ENCODE results near the gene ACADL. TPM values are rescaled to one million over a fixed set of nuclear protein-coding genes. Genes with fewer than 3 reads are reported as not detected.
A peak's percentile ranks its signal among the peaks of the same experiment; 100 is the strongest.
"Not testable (repeated sequence)": the region's sequence is repeated elsewhere in the genome, so short reads cannot be mapped to it uniquely, and the experiment has no call there.

ACADL gene
- total and polyA plus RNA-seq, 5 donors from 2014 or later, result not detected

- Histone ChIP-seq H3K4me1 (ENCODE audit: control insufficient read depth, insufficient read depth, low read length, poor library complexity, severe bottlenecking) (no peaks in the 10 kb centered on the region), H3K27ac (ENCODE audit: insufficient read depth, low read length, poor library complexity, severe bottlenecking) (no peak overlapping the region), H3K27me3 (ENCODE audit: control insufficient read depth, insufficient read depth, low read length) (peaks cover 9% of the 10 kb centered on the region), H3K36me3 (ENCODE audit: control insufficient read depth, insufficient read depth, low read length) (no peaks in the 10 kb centered on the region), H3K9me3 (ENCODE audit: control insufficient read depth in 2 of 2, low read length in 2 of 2) (peaks cover 10 to 12% of the 10 kb centered on the region in 2 experiments), H3K4me3 (ENCODE audit: low read depth, low read length) (no peak overlapping the region)
- no peak for ATAC-seq (ENCODE audit: low read depth in 2 of 2)
- Mint-ChIP-seq H3K36me3 (peaks cover 7% of the 10 kb centered on the region), H3K4me1 (no peaks in the 10 kb centered on the region), H3K27ac (no peak overlapping the region), H3K4me3 (no peak overlapping the region), H3K9me3 (peaks cover 2 to 31% (median 17%) of the 10 kb centered on the region in 7 donors), H3K27me3 (peaks cover 47% of the 10 kb centered on the region)
- DNase-seq, result no peak
These were observed 36.5 kb downstream of the ACADL start for GRCh38 chr2:210188755-210189154.

GRCh38 chr2:210188190-210188589 lies 37.1 kb downstream of the ACADL start:
- Mint-ChIP-seq H3K27me3 (peaks cover 52% of the 10 kb centered on the region), H3K9me3 (peaks cover 2 to 37% (median 18%) of the 10 kb centered on the region in 7 donors), H3K4me1 (no peaks in the 10 kb centered on the region), H3K27ac (no peak overlapping the region), H3K36me3 (peaks cover 7% of the 10 kb centered on the region), H3K4me3 (peak overlapping the region in 1 of 4 donors; percentile 78)
- ATAC-seq (ENCODE audit: low read depth in 2 of 2) (no peak), DNase-seq (no peak)
- Histone ChIP-seq H3K27ac (ENCODE audit: insufficient read depth, low read length, poor library complexity, severe bottlenecking) (no peak overlapping the region), H3K36me3 (ENCODE audit: control insufficient read depth, insufficient read depth, low read length) (no peaks in the 10 kb centered on the region), H3K27me3 (ENCODE audit: control insufficient read depth, insufficient read depth, low read length) (peaks cover 9% of the 10 kb centered on the region), H3K9me3 (ENCODE audit: control insufficient read depth in 2 of 2, low read length in 2 of 2) (peaks cover 10 to 15% of the 10 kb centered on the region in 2 experiments), H3K4me1 (ENCODE audit: control insufficient read depth, insufficient read depth, low read length, poor library complexity, severe bottlenecking) (no peaks in the 10 kb centered on the region), H3K4me3 (ENCODE audit: low read depth, low read length) (no peak overlapping the region)

- not testable (repeated sequence) for H3K4me3 ChIP-seq (ENCODE audit: low read depth, low read length); H3K4me3 Mint-ChIP-seq; H3K4me1 ChIP-seq (ENCODE audit: control insufficient read depth, insufficient read depth, low read length, poor library complexity, severe bottlenecking); H3K27ac ChIP-seq (ENCODE audit: insufficient read depth, low read length, poor library complexity, severe bottlenecking); H3K4me1 Mint-ChIP-seq; ATAC-seq (ENCODE audit: low read depth in 2 of 2); H3K27ac Mint-ChIP-seq; DNase-seq; H3K36me3 ChIP-seq (ENCODE audit: control insufficient read depth, insufficient read depth, low read length); H3K36me3 Mint-ChIP-seq
- peaks cover 70% of the 10 kb centered on the region for H3K27me3 Mint-ChIP-seq
- H3K9me3 Mint-ChIP-seq, result peaks cover 2 to 44% (median 19%) of the 10 kb centered on the region in 7 donors
- Histone ChIP-seq H3K9me3 (ENCODE audit: control insufficient read depth in 2 of 2, low read length in 2 of 2) (peaks cover 10 to 15% of the 10 kb centered on the region in 2 experiments), H3K27me3 (ENCODE audit: control insufficient read depth, insufficient read depth, low read length) (peaks cover 10% of the 10 kb centered on the region)
These were observed 41.3 kb downstream of the ACADL start for GRCh38 chr2:210183936-210184335.

GRCh38 chr2:210181606-210182088 lies 43.6 kb downstream of the ACADL start:
- H3K4me1 ChIP-seq (ENCODE audit: control insufficient read depth, insufficient read depth, low read length, poor library complexity, severe bottlenecking); H3K4me3 ChIP-seq (ENCODE audit: low read depth, low read length); H3K4me1 Mint-ChIP-seq; H3K36me3 ChIP-seq (ENCODE audit: control insufficient read depth, insufficient read depth, low read length); H3K36me3 Mint-ChIP-seq; H3K27ac Mint-ChIP-seq; H3K27ac ChIP-seq (ENCODE audit: insufficient read depth, low read length, poor library complexity, severe bottlenecking); ATAC-seq (ENCODE audit: low read depth in 2 of 2): not testable (repeated sequence)
- peaks cover 2 to 40% (median 19%) of the 10 kb centered on the region in 7 donors for H3K9me3 Mint-ChIP-seq
- DNase-seq, result peak in 1 of 3 donors; percentile 33
- H3K9me3 ChIP-seq (ENCODE audit: control insufficient read depth in 2 of 2, low read length in 2 of 2), result peaks cover 10 to 15% of the 10 kb centered on the region in 2 experiments
- peak overlapping the region in 2 of 4 donors; percentile 4 to 40 for H3K4me3 Mint-ChIP-seq
- H3K27me3 ChIP-seq (ENCODE audit: control insufficient read depth, insufficient read depth, low read length), result peaks cover 12% of the 10 kb centered on the region
- peaks cover 84% of the 10 kb centered on the region for H3K27me3 Mint-ChIP-seq

GRCh38 chr2:210181033-210181605 lies 44.1 kb downstream of the ACADL start:
- H3K27ac Mint-ChIP-seq; H3K36me3 ChIP-seq (ENCODE audit: control insufficient read depth, insufficient read depth, low read length); H3K27ac ChIP-seq (ENCODE audit: insufficient read depth, low read length, poor library complexity, severe bottlenecking); ATAC-seq (ENCODE audit: low read depth in 2 of 2); H3K4me1 Mint-ChIP-seq; H3K36me3 Mint-ChIP-seq; DNase-seq; H3K4me1 ChIP-seq (ENCODE audit: control insufficient read depth, insufficient read depth, low read length, poor library complexity, severe bottlenecking); H3K4me3 ChIP-seq (ENCODE audit: low read depth, low read length): not testable (repeated sequence)
- Mint-ChIP-seq H3K4me3 (peak overlapping the region in 2 of 4 donors; percentile 4 to 40), H3K27me3 (peaks cover 86% of the 10 kb centered on the region), H3K9me3 (peaks cover 2 to 35% (median 19%) of the 10 kb centered on the region in 7 donors)
- peaks cover 10 to 15% of the 10 kb centered on the region in 2 experiments for H3K9me3 ChIP-seq (ENCODE audit: control insufficient read depth in 2 of 2, low read length in 2 of 2)
- peaks cover 12% of the 10 kb centered on the region for H3K27me3 ChIP-seq (ENCODE audit: control insufficient read depth, insufficient read depth, low read length)

GRCh38 chr2:210180477-210180876 lies 44.8 kb downstream of the ACADL start:
- DNase-seq (no peak), ATAC-seq (ENCODE audit: low read depth in 2 of 2) (no peak)
- H3K27me3 Mint-ChIP-seq, result peaks cover 86% of the 10 kb centered on the region
- H3K4me3 Mint-ChIP-seq, result no peak overlapping the region
- peaks cover 0 to 7% (median 4%) of the 10 kb centered on the region in 4 donors for H3K4me1 Mint-ChIP-seq
- Histone ChIP-seq H3K36me3 (ENCODE audit: control insufficient read depth, insufficient read depth, low read length) (no peaks in the 10 kb centered on the region), H3K27ac (ENCODE audit: insufficient read depth, low read length, poor library complexity, severe bottlenecking) (no peak overlapping the region), H3K4me1 (ENCODE audit: control insufficient read depth, insufficient read depth, low read length, poor library complexity, severe bottlenecking) (peaks cover 2% of the 10 kb centered on the region), H3K9me3 (ENCODE audit: control insufficient read depth in 2 of 2, low read length in 2 of 2) (peaks cover 9 to 15% of the 10 kb centered on the region in 2 experiments), H3K27me3 (ENCODE audit: control insufficient read depth, insufficient read depth, low read length) (peaks cover 12% of the 10 kb centered on the region), H3K4me3 (ENCODE audit: low read depth, low read length) (no peak overlapping the region)
- H3K36me3 Mint-ChIP-seq, result peaks cover 7% of the 10 kb centered on the region
- H3K27ac Mint-ChIP-seq, result no peak overlapping the region
- peaks cover 2 to 28% (median 15%) of the 10 kb centered on the region in 7 donors for H3K9me3 Mint-ChIP-seq

- Mint-ChIP-seq H3K9me3 (peaks cover 2 to 20% (median 13%) of the 10 kb centered on the region in 7 donors), H3K4me3 (no peak overlapping the region), H3K36me3 (peaks cover 4% of the 10 kb centered on the region), H3K27ac (no peak overlapping the region), H3K27me3 (peaks cover 89% of the 10 kb centered on the region), H3K4me1 (peaks cover 0 to 7% (median 4%) of the 10 kb centered on the region in 4 donors)
- H3K27me3 ChIP-seq (ENCODE audit: control insufficient read depth, insufficient read depth, low read length), result peaks cover 12% of the 10 kb centered on the region
- H3K27ac ChIP-seq (ENCODE audit: insufficient read depth, low read length, poor library complexity, severe bottlenecking), result no peak overlapping the region
- H3K4me3 ChIP-seq (ENCODE audit: low read depth, low read length), result no peak overlapping the region
- DNase-seq (no peak), ATAC-seq (ENCODE audit: low read depth in 2 of 2) (no peak)
- H3K36me3 ChIP-seq (ENCODE audit: control insufficient read depth, insufficient read depth, low read length), result no peaks in the 10 kb centered on the region
- H3K9me3 ChIP-seq (ENCODE audit: control insufficient read depth in 2 of 2, low read length in 2 of 2), result peaks cover 4 to 8% of the 10 kb centered on the region in 2 experiments
- H3K4me1 ChIP-seq (ENCODE audit: control insufficient read depth, insufficient read depth, low read length, poor library complexity, severe bottlenecking), result peaks cover 2% of the 10 kb centered on the region
These were observed 45.8 kb downstream of the ACADL start for GRCh38 chr2:210179351-210179990.
